Activated CD8-positive, alpha-beta T cell treated with anti-CD3 and anti-CD28 coated beads, Interleukin-2, amount 10 ng/mL, durations not matched to agents 7 days and 5 days (primary cell): ENCODE data around the gene SAMD10. TPM values are rescaled to one million over a fixed set of nuclear protein-coding genes. Genes with fewer than 3 reads are reported as not detected.

Experiments
- ATAC-seq: fragments of 150-1000 bp; cut with Tn5 transposase; one replicate; pipeline ENCODE4 v1.10.0; 2021; ENCODE audit warnings: moderate library complexity
- CTCF ChIA-PET: fragments of 350-600 bp; sonication (Branson Sonifier 250); formaldehyde crosslinking; loops from one replicate; lab custom pipeline; 2021; ENCODE audit warnings: antibody characterized with exemption; lab: Charles Lee
- POLR2A ChIA-PET: fragments of 350-600 bp; sonication (Branson Sonifier 250); formaldehyde crosslinking; loops from one replicate; lab custom pipeline; 2021; ENCODE audit warnings: antibody characterized with exemption; lab: Charles Lee
- DNase-seq: peaks from one replicate; pipeline ENCODE4 v3.0.0-alpha.2; 2020
- H3K27ac Mint-ChIP-seq: one replicate; pipeline ENCODE4 v1.8.0; 2021; ENCODE audit warnings: mild to moderate bottlenecking, mixed read lengths
- H3K27me3 Mint-ChIP-seq: one replicate; pipeline ENCODE4 v1.8.0; 2021; ENCODE audit warnings: low read depth, mixed read lengths
- H3K36me3 Mint-ChIP-seq: one replicate; pipeline ENCODE4 v1.8.0; 2021; ENCODE audit warnings: low read depth, mixed read lengths
- H3K4me1 Mint-ChIP-seq: one replicate; pipeline ENCODE4 v1.8.0; 2021; ENCODE audit warnings: low read depth, mixed read lengths
- H3K4me3 Mint-ChIP-seq: one replicate; pipeline ENCODE4 v1.8.0; 2021; ENCODE audit warnings: mild to moderate bottlenecking, mixed read lengths
- H3K9me3 Mint-ChIP-seq: one replicate; pipeline ENCODE4 v1.8.0; 2022; ENCODE audit warnings: mixed read lengths; ENCODE audit not compliant: insufficient read depth
- total RNA-seq, 2 experiments: library from RNA; stranded (reverse); gene quantifications; one replicate each; pipeline ENCODE4 v1.2.3, GENCODE V29; 2021

SAMD10 gene
- total RNA-seq, 2 experiments from 2014 or later, result 12.0 to 12.5 TPM

DNA sequence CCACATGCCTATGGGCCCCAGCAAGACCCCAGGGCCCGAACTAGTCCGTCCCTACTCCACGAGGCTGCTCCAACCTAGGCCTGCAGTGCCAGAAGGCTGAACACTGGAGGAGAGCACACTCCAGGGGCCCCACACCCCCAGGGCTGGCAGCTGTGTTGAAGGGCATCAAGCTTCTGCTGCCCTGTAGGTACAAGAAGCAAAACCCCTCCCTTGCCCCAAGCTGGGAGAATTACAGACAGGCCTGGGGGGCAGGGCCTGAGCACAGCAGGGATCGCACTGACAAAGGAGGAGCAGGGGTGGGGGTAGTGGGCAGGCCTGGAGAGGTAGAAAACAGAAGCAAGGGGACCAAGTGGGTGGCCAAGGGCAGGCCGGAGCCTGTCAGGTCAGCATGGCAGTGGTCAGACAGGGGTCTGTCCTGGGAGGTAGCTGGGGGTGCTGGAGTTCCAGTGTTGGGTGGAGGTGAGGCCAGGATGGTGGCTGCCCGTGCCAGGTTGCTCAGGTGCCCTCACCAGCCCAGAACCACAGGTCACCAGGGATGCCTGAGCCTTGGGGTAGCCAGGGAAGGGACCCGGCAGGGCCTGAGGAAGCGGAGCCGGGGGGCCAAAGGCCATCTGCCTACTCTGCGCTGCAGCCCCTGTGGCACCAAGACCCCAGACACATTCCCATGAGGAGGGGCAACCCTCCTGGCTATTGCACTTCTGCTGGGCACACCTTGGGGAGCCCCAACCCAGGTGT lies 20.3 kb downstream of the SAMD10 start:
- Mint-ChIP-seq H3K27ac (no peak overlapping the region), H3K4me3 (no peak overlapping the region), H3K36me3 (peaks cover 14% of the 10 kb centered on the region), H3K4me1 (peaks cover 29% of the 10 kb centered on the region), H3K9me3 (no peaks in the 10 kb centered on the region), H3K27me3 (no peaks in the 10 kb centered on the region)
- ATAC-seq (no peak), DNase-seq (no peak)
- POLR2A ChIA-PET, result interaction anchor here (1.2 kb wide), 1 partner anchor 385 kb away, joined by 3 read pairs; the partner anchor contains the start of gene HELZ2
- CTCF ChIA-PET, result interaction anchor here (1.2 kb wide), 1 partner anchor 15 kb away, joined by 3 read pairs; no protein-coding TSS in a partner anchor

DNA sequence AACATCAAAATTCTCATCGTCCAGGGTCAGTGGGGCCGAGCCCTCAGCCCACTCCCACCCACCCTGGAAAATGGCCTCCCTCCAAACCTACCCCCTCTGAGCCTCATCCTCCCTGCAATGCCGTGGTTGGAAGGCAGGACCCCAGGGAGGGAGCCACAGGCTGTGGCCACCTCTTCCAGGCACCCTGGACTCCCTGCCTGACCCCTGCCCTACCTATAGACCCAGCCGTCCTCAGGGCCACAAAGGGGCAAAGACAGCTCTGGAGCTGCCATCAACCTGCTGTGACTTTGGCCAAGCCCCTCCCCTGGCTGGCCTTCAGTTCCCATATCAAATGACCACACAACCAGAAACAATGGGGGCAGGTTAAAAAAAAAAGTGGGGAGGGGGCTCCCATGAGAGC lies 21.0 kb downstream of the SAMD10 start:
- H3K9me3 Mint-ChIP-seq, result no peaks in the 10 kb centered on the region
- H3K36me3 Mint-ChIP-seq, result peaks cover 16% of the 10 kb centered on the region
- ATAC-seq, result no peak
- peak overlapping the region; percentile 20 for H3K27ac Mint-ChIP-seq
- CTCF ChIA-PET, result interaction anchor here (1.2 kb wide), 1 partner anchor 16 kb away, joined by 3 read pairs; no protein-coding TSS in a partner anchor
- H3K27me3 Mint-ChIP-seq, result no peaks in the 10 kb centered on the region
- H3K4me1 Mint-ChIP-seq, result peaks cover 35% of the 10 kb centered on the region
- H3K4me3 Mint-ChIP-seq, result no peak overlapping the region
- DNase-seq, result no peak
- POLR2A ChIA-PET, result no interaction called here

DNA sequence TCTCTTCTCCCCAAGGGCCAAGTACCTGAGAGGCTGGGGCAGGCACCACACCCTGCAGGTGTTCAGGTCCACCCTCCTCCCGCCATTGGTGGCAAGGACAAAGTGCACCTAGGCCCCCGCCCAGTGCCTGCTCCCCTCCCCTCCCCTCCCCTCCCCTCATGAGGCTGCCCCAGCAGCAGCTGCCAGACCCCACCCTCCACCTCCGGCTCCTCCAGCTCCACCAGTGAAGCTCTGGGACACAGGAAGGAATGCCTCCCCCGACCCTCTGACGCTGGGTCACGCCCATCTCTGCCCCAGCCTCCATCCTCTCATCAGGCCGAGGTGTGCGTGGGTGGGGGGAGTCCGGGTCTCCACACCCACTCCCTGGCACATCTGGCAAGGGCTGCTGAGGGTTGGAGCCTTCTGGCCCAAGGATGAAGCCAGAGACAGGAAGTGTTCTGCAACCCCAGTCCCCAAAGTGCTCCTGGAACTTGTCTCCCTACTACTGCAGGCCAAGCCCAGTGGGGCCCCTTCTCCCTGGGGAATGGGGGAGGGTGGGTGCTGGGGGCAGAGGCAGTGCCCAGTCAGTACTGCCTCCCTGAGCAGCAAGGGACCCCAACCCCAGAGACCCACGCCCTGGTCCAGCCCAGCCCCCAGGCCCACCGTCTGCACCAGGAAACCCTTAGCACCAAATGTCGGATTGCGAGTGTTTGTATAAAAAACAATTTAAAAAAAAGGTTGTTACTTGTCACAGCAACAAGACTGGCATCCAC lies 21.6 kb downstream of the SAMD10 start:
- DNase-seq (no peak), ATAC-seq (no peak)
- ChIA-PET CTCF (no interaction called here), POLR2A (no interaction called here)
- peaks cover 36% of the 10 kb centered on the region for H3K4me1 Mint-ChIP-seq
- H3K36me3 Mint-ChIP-seq, result peaks cover 15% of the 10 kb centered on the region
- no peak overlapping the region for H3K4me3 Mint-ChIP-seq
- H3K27me3 Mint-ChIP-seq, result no peaks in the 10 kb centered on the region
- H3K27ac Mint-ChIP-seq, result peak overlapping the region; percentile 87
- no peaks in the 10 kb centered on the region for H3K9me3 Mint-ChIP-seq

DNA sequence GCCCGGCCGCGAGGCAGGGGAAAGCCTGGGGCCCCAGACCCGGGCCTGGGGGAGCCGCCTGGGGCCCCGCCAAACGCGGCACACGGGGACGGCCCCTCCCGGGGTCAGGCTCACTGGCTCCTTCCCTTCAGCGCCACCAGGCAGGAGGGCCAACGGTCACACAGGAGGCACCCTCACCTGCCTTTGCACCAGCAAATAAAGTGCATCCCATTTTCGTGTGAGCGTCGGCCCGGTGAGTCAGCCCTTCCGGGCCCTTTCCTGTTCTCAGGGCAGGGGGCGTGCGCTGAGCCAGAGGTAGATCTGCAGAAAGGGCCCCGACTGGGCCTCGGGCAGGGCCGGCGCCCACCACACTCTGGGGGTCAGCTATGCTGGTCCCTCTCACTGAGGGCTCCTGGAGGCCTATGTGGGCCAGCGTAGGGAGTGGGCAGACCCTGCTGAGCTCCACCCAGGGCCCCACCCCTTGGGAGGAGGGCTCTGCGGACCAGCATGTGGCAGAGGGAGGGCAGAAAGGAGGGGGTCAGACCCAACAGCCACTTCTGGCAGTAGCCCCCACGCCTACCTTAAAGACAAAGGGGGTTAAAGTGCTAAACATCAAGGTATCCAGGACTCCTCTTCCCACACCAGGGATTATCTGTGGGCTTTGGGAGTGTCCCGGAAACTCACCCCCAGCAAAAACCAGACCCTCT lies 22.3 kb downstream of the SAMD10 start:
- DNase-seq, result peak; percentile 80
- peaks cover 12% of the 10 kb centered on the region for H3K36me3 Mint-ChIP-seq
- H3K27ac Mint-ChIP-seq, result peak overlapping the region; percentile 87
- CTCF ChIA-PET, result interaction anchor here (1.9 kb wide), 1 partner anchor 82 kb away, joined by 13 read pairs; no protein-coding TSS in a partner anchor
- POLR2A ChIA-PET, result interaction anchor here (1.1 to 1.2 kb wide), 3 partner anchors 11 to 83 kb away, joined by 3 to 4 read pairs (median 4); no protein-coding TSS in a partner anchor
- H3K4me1 Mint-ChIP-seq, result peaks cover 39% of the 10 kb centered on the region
- H3K9me3 Mint-ChIP-seq, result no peaks in the 10 kb centered on the region
- no peaks in the 10 kb centered on the region for H3K27me3 Mint-ChIP-seq
- H3K4me3 Mint-ChIP-seq, result peak overlapping the region; percentile 78
- ATAC-seq, result peak; percentile 47

DNA sequence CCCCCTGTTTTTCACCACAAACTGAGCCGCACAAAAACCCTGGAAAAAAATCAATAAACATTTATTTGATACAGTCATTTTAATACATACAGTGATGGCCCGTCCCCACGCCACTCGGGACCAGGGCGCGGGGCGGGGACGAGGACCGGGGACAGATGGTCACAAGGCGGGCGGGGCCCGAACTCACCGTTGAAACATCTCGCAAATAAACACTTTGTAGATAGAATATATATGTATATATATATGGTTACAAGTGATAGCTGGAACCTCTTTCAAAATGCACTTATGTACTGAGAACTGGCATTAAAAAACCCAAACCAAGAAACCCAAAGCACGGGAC lies 22.8 kb downstream of the SAMD10 start:
- no peaks in the 10 kb centered on the region for H3K9me3 Mint-ChIP-seq
- no peak for DNase-seq
- H3K4me1 Mint-ChIP-seq, result peaks cover 39% of the 10 kb centered on the region
- H3K27ac Mint-ChIP-seq, result peak overlapping the region; percentile 86
- ChIA-PET CTCF (interaction anchor here (1.0 to 1.9 kb wide), 4 partner anchors 17 to 82 kb away, joined by 3 to 13 read pairs (median 7); partner anchors contain the start of genes PRPF6 and SAMD10), POLR2A (interaction anchor here (0.6 to 1.2 kb wide), 9 partner anchors 12 to 419 kb away, joined by 3 to 5 read pairs (median 4); partner anchors contain the start of genes PRPF6 and SAMD10)
- ATAC-seq, result peak; percentile 40
- peak overlapping the region; percentile 78 for H3K4me3 Mint-ChIP-seq
- no peaks in the 10 kb centered on the region for H3K27me3 Mint-ChIP-seq
- H3K36me3 Mint-ChIP-seq, result peaks cover 11% of the 10 kb centered on the region

DNA sequence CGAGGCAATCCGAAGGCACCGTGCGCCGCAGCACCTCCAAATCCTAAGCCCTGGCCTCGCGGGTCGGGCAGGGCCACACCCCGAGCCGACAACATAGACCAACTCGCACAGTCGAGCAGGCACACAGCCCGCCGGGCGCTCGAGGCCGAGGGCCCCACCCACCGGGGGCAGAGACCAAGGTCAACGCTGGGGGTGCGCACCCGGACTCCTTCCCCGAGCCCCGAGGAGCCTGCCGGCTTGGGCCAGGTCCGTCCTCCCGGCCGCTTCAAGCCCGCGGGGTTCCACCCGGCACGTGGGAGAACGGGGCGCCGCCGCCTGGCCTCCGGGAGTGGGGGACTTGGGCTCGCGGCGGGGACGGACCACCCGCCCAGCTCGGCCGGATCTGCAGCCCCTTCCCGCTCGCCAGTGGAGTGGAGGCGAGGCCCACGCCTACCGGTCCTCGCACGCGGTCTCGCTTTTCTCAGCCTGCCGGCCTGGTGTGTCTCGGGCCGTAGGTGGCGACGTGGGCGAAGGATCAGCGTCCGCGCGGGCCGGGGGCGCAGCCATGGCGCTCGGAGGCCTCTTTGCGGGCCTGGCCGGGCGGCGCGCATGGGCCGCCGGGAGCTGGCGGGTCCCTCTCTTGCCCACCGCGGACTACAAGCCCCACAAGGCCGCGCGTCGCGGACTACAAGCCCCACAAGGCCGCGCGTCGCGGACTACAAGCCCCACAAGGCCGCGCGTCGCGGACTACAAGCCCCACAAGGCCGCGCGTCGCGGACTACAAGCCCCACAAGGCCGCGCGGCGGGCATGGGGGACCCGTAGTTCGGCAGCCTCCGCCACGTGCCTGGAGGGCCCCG lies 23.4 kb downstream of the SAMD10 start, which contains the start of gene UCKL1:
TSS of gene UCKL1 (minus strand) at position 590 of the 837 bp plus-strand sequence. CDS start at position 546, 44 bp downstream.
- ChIA-PET POLR2A (interaction anchor here (0.6 to 1.2 kb wide), 9 partner anchors 12 to 418 kb away, joined by 3 to 5 read pairs (median 4); partner anchors contain the start of genes PRPF6 and SAMD10), CTCF (interaction anchor here (0.6 to 1.9 kb wide), 5 partner anchors 17 to 868 kb away, joined by 3 to 13 read pairs (median 6); partner anchors contain the start of genes PRPF6 and SAMD10)
- Mint-ChIP-seq H3K4me3 (peak within 1 kb of the TSS; percentile 83), H3K27ac (peak within 1 kb of the TSS; percentile 87), H3K9me3 (no peaks in the 10 kb centered on the region), H3K4me1 (peaks cover 39% of the 10 kb centered on the region), H3K36me3 (peaks cover 8% of the 10 kb centered on the region), H3K27me3 (no peaks in the 10 kb centered on the region)
- DNase-seq (peak; percentile 92), ATAC-seq (peak; percentile 80)

DNA sequence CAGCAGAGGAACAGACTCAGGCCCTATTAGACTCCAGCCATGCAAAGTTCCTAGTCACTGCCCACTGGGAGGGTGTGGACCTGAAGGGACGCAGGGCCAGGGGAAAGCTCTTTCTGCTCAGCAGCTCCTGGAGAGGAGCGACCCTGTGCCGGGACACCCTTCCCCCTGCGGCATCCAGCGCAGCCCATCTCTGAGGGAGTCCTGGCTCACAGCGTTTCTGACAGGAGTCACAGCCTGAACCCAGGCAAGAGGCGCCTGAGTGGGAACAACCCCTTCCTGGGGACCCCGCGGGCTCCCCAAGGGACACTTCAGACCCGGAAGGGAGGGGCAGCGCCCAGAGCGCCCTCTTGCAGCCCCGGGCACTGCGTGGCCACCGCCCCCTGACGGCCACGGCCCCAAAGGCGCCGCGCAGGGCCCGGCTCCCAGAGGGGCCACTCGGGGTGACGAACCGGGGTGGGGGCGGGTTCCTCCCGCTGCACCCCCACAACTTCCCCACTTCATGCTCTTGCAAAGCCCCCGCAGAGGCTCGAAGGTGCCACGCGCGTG lies 24.1 kb downstream of the SAMD10 start:
- peak; percentile 31 for ATAC-seq
- ChIA-PET POLR2A (interaction anchor here (1.2 kb wide), 1 partner anchor 12 kb away, joined by 5 read pairs; no protein-coding TSS in a partner anchor), CTCF (interaction anchor here (0.6 to 1.9 kb wide), 4 partner anchors 25 to 867 kb away, joined by 3 to 13 read pairs (median 4); partner anchors contain the start of gene PRPF6)

DNA sequence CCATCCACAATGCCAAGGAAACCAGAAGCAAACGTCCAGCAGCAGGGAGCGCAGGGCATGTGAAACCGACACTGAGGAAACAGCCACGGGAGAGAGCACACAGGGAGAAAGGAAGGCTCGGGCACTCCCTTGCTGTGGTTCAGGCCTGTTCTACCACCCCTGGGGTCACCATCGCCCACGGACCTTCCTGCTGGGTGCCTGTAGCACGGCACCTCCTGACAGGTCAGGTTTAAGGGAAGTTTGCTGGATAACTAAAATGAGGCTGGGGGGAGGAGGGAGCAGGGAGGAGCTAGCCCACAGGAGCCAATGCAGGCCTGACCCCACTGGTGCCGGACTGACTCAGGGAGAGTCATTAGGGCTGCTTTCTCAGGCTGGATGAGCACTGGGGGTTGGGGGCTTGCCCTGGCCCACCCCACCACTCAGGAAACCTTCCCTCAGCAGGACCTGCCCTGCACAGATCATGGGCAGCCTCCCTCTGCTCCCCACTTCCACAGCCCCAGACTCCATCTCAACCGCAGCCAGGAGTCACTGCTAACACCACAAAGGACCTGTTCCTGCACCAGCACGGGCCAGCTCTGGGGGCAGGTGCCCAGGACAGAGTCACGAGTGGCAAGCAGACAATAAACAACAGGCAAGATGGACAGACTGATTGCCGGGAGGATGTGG lies 25.5 kb downstream of the SAMD10 start:
- no peaks in the 10 kb centered on the region for H3K27me3 Mint-ChIP-seq
- H3K4me1 Mint-ChIP-seq, result peaks cover 53% of the 10 kb centered on the region
- ATAC-seq (no peak), DNase-seq (no peak)
- CTCF ChIA-PET, result no interaction called here
- POLR2A ChIA-PET, result no interaction called here
- H3K36me3 Mint-ChIP-seq, result peaks cover 8% of the 10 kb centered on the region
- peak overlapping the region; percentile 61 for H3K27ac Mint-ChIP-seq
- H3K9me3 Mint-ChIP-seq, result no peaks in the 10 kb centered on the region
- H3K4me3 Mint-ChIP-seq, result peak overlapping the region; percentile 83

More for the DNA sequence above, 24.1 kb downstream of the SAMD10 start:
- H3K27me3 Mint-ChIP-seq, result no peaks in the 10 kb centered on the region
- peaks cover 8% of the 10 kb centered on the region for H3K36me3 Mint-ChIP-seq
- peak overlapping the region; percentile 78 for H3K27ac Mint-ChIP-seq
- DNase-seq, result no peak
- H3K4me1 Mint-ChIP-seq, result peaks cover 41% of the 10 kb centered on the region
- H3K9me3 Mint-ChIP-seq, result no peaks in the 10 kb centered on the region
- H3K4me3 Mint-ChIP-seq, result peak overlapping the region; percentile 83

DNA sequence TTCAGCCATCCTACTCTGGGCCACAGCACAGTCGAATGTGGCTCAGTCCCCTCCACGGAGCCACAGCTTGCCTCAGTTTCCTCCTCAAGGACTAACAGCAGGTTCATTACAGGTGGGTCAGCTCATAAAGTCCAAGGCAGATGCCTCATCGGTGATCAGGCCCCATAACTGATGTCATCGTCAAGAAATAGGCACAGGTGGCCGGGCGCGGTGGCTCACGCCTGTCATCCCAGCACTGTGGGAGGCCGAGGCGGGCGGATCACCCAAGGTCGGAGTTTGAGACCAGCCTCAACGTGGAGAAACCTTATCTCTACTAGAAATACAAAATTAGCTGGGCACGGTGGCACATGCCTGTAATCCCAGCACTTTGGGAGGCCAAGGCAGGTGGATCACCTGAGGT lies 26.7 kb downstream of the SAMD10 start:
- no peaks in the 10 kb centered on the region for H3K9me3 Mint-ChIP-seq
- no peak overlapping the region for H3K4me3 Mint-ChIP-seq
- no peak for DNase-seq
- H3K27me3 Mint-ChIP-seq, result no peaks in the 10 kb centered on the region
- no peak overlapping the region for H3K27ac Mint-ChIP-seq
- ATAC-seq, result no peak
- H3K4me1 Mint-ChIP-seq, result peaks cover 57% of the 10 kb centered on the region
- POLR2A ChIA-PET, result no interaction called here
- peaks cover 10% of the 10 kb centered on the region for H3K36me3 Mint-ChIP-seq
- CTCF ChIA-PET, result no interaction called here

DNA sequence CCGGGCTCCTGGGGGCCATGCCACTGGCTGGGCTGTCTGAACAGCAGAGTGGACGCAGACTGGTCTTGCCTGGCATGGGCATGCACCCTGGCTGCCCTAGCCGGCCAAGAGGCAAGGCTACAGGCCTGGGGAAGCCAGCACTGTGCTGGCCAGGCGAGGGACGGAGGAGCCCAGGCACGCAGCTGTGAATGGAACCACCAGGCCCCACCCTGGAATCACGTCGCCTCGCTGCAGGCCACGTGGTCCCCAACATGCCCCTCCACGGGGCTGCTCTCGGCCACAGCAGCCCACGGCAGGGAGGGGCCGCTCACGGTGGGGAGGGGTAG lies 27.3 kb downstream of the SAMD10 start:
- no peak for DNase-seq
- peaks cover 10% of the 10 kb centered on the region for H3K36me3 Mint-ChIP-seq
- no peak overlapping the region for H3K27ac Mint-ChIP-seq
- H3K27me3 Mint-ChIP-seq, result no peaks in the 10 kb centered on the region
- CTCF ChIA-PET, result no interaction called here
- H3K9me3 Mint-ChIP-seq, result no peaks in the 10 kb centered on the region
- H3K4me1 Mint-ChIP-seq, result peaks cover 57% of the 10 kb centered on the region
- no peak overlapping the region for H3K4me3 Mint-ChIP-seq
- POLR2A ChIA-PET, result interaction anchor here (1.3 kb wide), 1 partner anchor 10 kb away, joined by 3 read pairs; no protein-coding TSS in a partner anchor
- ATAC-seq, result no peak
